AG08396 (cell line): ENCODE results near the gene RADIL.
"Not testable (repeated sequence)": the region's sequence is repeated elsewhere in the genome, so short reads cannot be mapped to it uniquely, and the experiment has no call there.

Source experiments
- DNase-seq: peaks from one replicate; pipeline ENCODE4 v3.0.0; 2012; ENCODE audit warnings: low spot score, mixed read lengths

Gene RADIL

GRCh38 chr7:4808565-4808964, 75.0 kb downstream of the RADIL start:
- DNase-seq, result no peak

GRCh38 chr7:4808026-4808425, 75.5 kb downstream of the RADIL start:
- no peak for DNase-seq

- DNase-seq, result no peak
These were observed 75.9 kb downstream of the RADIL start for GRCh38 chr7:4807598-4808016.

GRCh38 chr7:4806983-4807597, 76.4 kb downstream of the RADIL start:
- DNase-seq, result no peak

- DNase-seq, result no peak
These were observed 77.6 kb downstream of the RADIL start for GRCh38 chr7:4805984-4806300.

GRCh38 chr7:4805110-4805983, 78.2 kb downstream of the RADIL start:
- no peak for DNase-seq

- DNase-seq, result no peak
These were observed 79.9 kb downstream of the RADIL start for GRCh38 chr7:4803397-4804241.

GRCh38 chr7:4802577-4802976, 80.9 kb downstream of the RADIL start:
- DNase-seq, result not testable (repeated sequence)

GRCh38 chr7:4801839-4802231, 81.7 kb downstream of the RADIL start:
- no peak for DNase-seq

GRCh38 chr7:4800926-4801838, 82.3 kb downstream of the RADIL start:
- DNase-seq, result no peak

GRCh38 chr7:4800487-4800886, 83.0 kb downstream of the RADIL start:
- no peak for DNase-seq

GRCh38 chr7:4799508-4800268, 83.8 kb downstream of the RADIL start:
- DNase-seq, result peak; percentile 59

- DNase-seq, result no peak
These were observed 84.7 kb downstream of the RADIL start for GRCh38 chr7:4798706-4799235.

- DNase-seq, result peak; percentile 89
These were observed 85.4 kb downstream of the RADIL start for GRCh38 chr7:4797858-4798705.

GRCh38 chr7:4796453-4796852, 87.1 kb downstream of the RADIL start:
- no peak for DNase-seq

GRCh38 chr7:4794591-4795350, 88.7 kb downstream of the RADIL start:
- DNase-seq, result no peak

- not testable (repeated sequence) for DNase-seq
These were observed 89.3 kb downstream of the RADIL start for GRCh38 chr7:4794171-4794570.

GRCh38 chr7:4793385-4793993, 90.0 kb downstream of the RADIL start:
- DNase-seq, result not testable (repeated sequence)
